Sigmoid colon (tissue), 7 donors: ENCODE measurements around the gene RAB3C. TPM values are rescaled to one million over a fixed set of nuclear protein-coding genes. Genes with fewer than 3 reads are reported as not detected.

Source experiments
- DNase-seq: peaks from one replicate; pipeline ENCODE4 v3.0.0-alpha.2; 2019
- H3K27ac ChIP-seq, 4 donors: fragments of 200-600 bp; sonication (generic); one replicate each; pipeline ENCODE4 v1.5.1; 2016 to 2019; ENCODE audit warnings: mild to moderate bottlenecking in 1 of 4
- H3K27me3 ChIP-seq, 3 donors: fragments of 200-600 bp; sonication (generic); one replicate each; pipeline ENCODE4 v1.5.1; 2019; ENCODE audit warnings: mild to moderate bottlenecking in 1 of 3
- H3K36me3 ChIP-seq, 4 donors: fragments of 200-600 bp; sonication (generic); one replicate each; pipeline ENCODE4 v1.5.1; 2016 to 2019
- H3K4me1 ChIP-seq, 4 donors: fragments of 200-600 bp; sonication (generic); one replicate each; pipeline ENCODE4 v1.5.1; 2017 to 2019
- H3K4me3 ChIP-seq, 4 donors: fragments of 200-600 bp; sonication (generic); one replicate each; pipeline ENCODE4 v1.5.1; 2017 to 2019; ENCODE audit warnings: mild to moderate bottlenecking in 2 of 4, moderate library complexity in 1 of 4
- H3K9me3 ChIP-seq, 4 donors: fragments of 200-600 bp in 3 of 4; sonication (generic) in 3 of 4; one replicate each; pipeline versions ENCODE4 v1.5.1 to v1.6.1; 2013 to 2019
- CTCF ChIP-seq, 4 experiments: fragments of 450-650 bp in 3 of 4; fragments of 200-600 bp in 1 of 4; IDR thresholded peaks; one replicate each; pipeline ENCODE4 v1.5.1; 2016 to 2019; ENCODE audit warnings: antibody characterized with exemption in 4 of 4, mild to moderate bottlenecking in 3 of 4, moderate library complexity in 2 of 4
- EP300 ChIP-seq, 4 donors: sonication (generic); formaldehyde crosslinking; IDR thresholded peaks; one replicate each; pipeline ENCODE4 v1.6.1; 2017; ENCODE audit warnings: antibody characterized with exemption in 4 of 4
- POLR2A ChIP-seq, 2 donors: fragments of 450-650 bp; IDR thresholded peaks; one replicate each; pipeline ENCODE4 v1.6.1; 2016; ENCODE audit warnings: antibody characterized with exemption in 2 of 2, mild to moderate bottlenecking in 2 of 2, moderate library complexity in 2 of 2
- POLR2AphosphoS5 ChIP-seq, 4 donors: sonication (generic); formaldehyde crosslinking; IDR thresholded peaks; one replicate each; pipeline ENCODE4 v1.6.1; 2017; ENCODE audit warnings: antibody characterized with exemption in 4 of 4
- WGBS, 2 donors: extraction: QIAGEN DNeasy Blood & Tissue Kit; methylation state at CpG; one replicate each; pipeline ENCODE4 v1.1.7; 2013; 5-methylcytosine and 5-hydroxymethylcytosine counted together
- intact Hi-C: fragments of 100-400 bp; cut with DNase I; formaldehyde crosslinking; loops from one replicate; pipeline ENCODE4 v1.15.1; 2023
- polyA plus RNA-seq, 3 donors: library from polyadenylated mRNA; stranded (reverse); fragments of 200-250 nt; gene quantifications; one replicate each; pipeline ENCODE4 v1.2.3, GENCODE V29; 2013
- total RNA-seq, 4 donors: library from RNA; depleted of rRNA; stranded (reverse); fragments of >200 nt; gene quantifications; one replicate each; pipeline ENCODE4 v1.1.0, GENCODE V29; 2016
- donor health status: healthy with polysubstance abuse.
- donor health status: Bipolar disorder and iron deficiency.
- donor health status: healthy.

Gene RAB3C
- total and polyA plus RNA-seq, 7 donors, result under 0.01 to 17.6 (median 2.4) TPM; not detected in 1

GRCh38 chr5:58628626-58629025 is 45.8 kb downstream of the RAB3C start:
- no peak overlapping the region for H3K27ac ChIP-seq
- TF ChIP-seq EP300 (IDR thresholded peaks at IDR 0.05), result no peak
- intact Hi-C loops, result no loop called here
- no peaks in the 10 kb centered on the region for H3K27me3 ChIP-seq
- no peak for DNase-seq
- no peaks in the 10 kb centered on the region for H3K4me1 ChIP-seq
- WGBS, 2 donors, result 64 to 70% methylated on average over 5 of the region's 5 CpGs
- H3K36me3 ChIP-seq, result no peaks in the 10 kb centered on the region
- H3K4me3 ChIP-seq, result no peak overlapping the region
- H3K9me3 ChIP-seq, result no peaks in the 10 kb centered on the region

- Histone ChIP-seq H3K9me3 (no peaks in the 10 kb centered on the region), H3K4me1 (no peaks in the 10 kb centered on the region), H3K36me3 (no peaks in the 10 kb centered on the region), H3K27ac (peak overlapping the region in 1 of 4 donors; percentile 39), H3K27me3 (no peaks in the 10 kb centered on the region), H3K4me3 (no peak overlapping the region)
- TF ChIP-seq POLR2AphosphoS5 (IDR thresholded peaks at IDR 0.05) (peak in 1 of 4 donors; percentile 30), CTCF (IDR thresholded peaks at IDR 0.05) (no peak), POLR2A (IDR thresholded peaks at IDR 0.05) (no peak)
- intact Hi-C loops, result no loop called here
- DNase-seq, result no peak
- 10 to 36% methylated on average over 6 of the region's 6 CpGs for WGBS, 2 donors
Observed at GRCh38 chr5:58629271-58630159, 46.6 kb downstream of the RAB3C start.

GRCh38 chr5:58631895-58632294 is 49.0 kb downstream of the RAB3C start:
- TF ChIP-seq EP300 (IDR thresholded peaks at IDR 0.05), result no peak
- no peak for TF ChIP-seq POLR2A (IDR thresholded peaks at IDR 0.05)
- TF ChIP-seq POLR2AphosphoS5 (IDR thresholded peaks at IDR 0.05), result no peak
- no peak for TF ChIP-seq CTCF (IDR thresholded peaks at IDR 0.05)
- Histone ChIP-seq H3K27ac (no peak overlapping the region), H3K4me3 (no peak overlapping the region), H3K9me3 (no peaks in the 10 kb centered on the region), H3K4me1 (no peaks in the 10 kb centered on the region), H3K27me3 (no peaks in the 10 kb centered on the region), H3K36me3 (no peaks in the 10 kb centered on the region)
- intact Hi-C loops, result no loop called here
- 92 to 93% methylated on average over 1 of the region's 1 CpG for WGBS, 2 donors
- no peak for DNase-seq

- no peaks in the 10 kb centered on the region for H3K27me3 ChIP-seq
- no peak for TF ChIP-seq POLR2AphosphoS5 (IDR thresholded peaks at IDR 0.05)
- TF ChIP-seq CTCF (IDR thresholded peaks at IDR 0.05), result no peak
- TF ChIP-seq EP300 (IDR thresholded peaks at IDR 0.05), result no peak
- DNase-seq, result no peak
- intact Hi-C loops, result no loop called here
- no peaks in the 10 kb centered on the region for H3K9me3 ChIP-seq
- no peaks in the 10 kb centered on the region for H3K36me3 ChIP-seq
- 76 to 92% methylated on average over 2 of the region's 2 CpGs for WGBS, 2 donors
- H3K4me1 ChIP-seq, result no peaks in the 10 kb centered on the region
- H3K27ac ChIP-seq, result no peak overlapping the region
- no peak overlapping the region for H3K4me3 ChIP-seq
Observed at GRCh38 chr5:58635416-58635815, 52.5 kb downstream of the RAB3C start.

GRCh38 chr5:58640011-58640410 is 57.1 kb downstream of the RAB3C start:
- WGBS, 2 donors, result 92 to 97% methylated on average over 3 of the region's 3 CpGs
- no peak overlapping the region for H3K27ac ChIP-seq
- H3K9me3 ChIP-seq, result no peaks in the 10 kb centered on the region
- DNase-seq, result no peak
- H3K27me3 ChIP-seq, result no peaks in the 10 kb centered on the region
- H3K36me3 ChIP-seq, result no peaks in the 10 kb centered on the region
- no peaks in the 10 kb centered on the region for H3K4me1 ChIP-seq
- TF ChIP-seq EP300 (IDR thresholded peaks at IDR 0.05) (no peak), POLR2A (IDR thresholded peaks at IDR 0.05) (no peak), POLR2AphosphoS5 (IDR thresholded peaks at IDR 0.05) (no peak), CTCF (IDR thresholded peaks at IDR 0.05) (no peak)
- intact Hi-C loops, result no loop called here
- no peak overlapping the region for H3K4me3 ChIP-seq
